ENCODE data around the gene VPS50.

DNA sequence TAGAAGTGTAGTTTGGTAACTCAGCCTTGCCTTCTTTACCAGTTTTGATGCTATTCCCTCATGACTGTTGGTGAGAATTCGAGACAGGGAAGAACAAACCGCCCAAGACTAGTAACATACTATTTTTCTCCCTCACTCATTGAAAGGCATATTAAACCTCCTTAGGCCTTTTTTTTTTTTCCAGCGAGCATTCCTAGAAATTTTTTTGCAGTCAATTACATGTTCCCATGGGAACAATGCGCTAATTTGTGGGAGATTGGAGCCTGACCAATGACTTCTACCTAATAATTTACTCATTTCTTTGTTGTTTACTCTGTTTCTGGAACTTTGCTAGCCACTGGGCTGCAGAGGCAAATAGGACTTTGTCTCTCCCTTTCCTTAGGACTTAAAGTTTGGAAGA, 6.0 kb downstream of the VPS50 start:
- TF ChIP-seq, protein P1, sequence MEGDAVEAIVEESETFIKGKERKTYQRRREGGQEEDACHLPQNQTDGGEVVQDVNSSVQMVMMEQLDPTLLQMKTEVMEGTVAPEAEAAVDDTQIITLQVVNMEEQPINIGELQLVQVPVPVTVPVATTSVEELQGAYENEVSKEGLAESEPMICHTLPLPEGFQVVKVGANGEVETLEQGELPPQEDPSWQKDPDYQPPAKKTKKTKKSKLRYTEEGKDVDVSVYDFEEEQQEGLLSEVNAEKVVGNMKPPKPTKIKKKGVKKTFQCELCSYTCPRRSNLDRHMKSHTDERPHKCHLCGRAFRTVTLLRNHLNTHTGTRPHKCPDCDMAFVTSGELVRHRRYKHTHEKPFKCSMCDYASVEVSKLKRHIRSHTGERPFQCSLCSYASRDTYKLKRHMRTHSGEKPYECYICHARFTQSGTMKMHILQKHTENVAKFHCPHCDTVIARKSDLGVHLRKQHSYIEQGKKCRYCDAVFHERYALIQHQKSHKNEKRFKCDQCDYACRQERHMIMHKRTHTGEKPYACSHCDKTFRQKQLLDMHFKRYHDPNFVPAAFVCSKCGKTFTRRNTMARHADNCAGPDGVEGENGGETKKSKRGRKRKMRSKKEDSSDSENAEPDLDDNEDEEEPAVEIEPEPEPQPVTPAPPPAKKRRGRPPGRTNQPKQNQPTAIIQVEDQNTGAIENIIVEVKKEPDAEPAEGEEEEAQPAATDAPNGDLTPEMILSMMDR (IDR thresholded peaks at IDR 0.05 in 4 of 5, conservative IDR thresholded peaks at IDR 0.05 in 1 of 5): no peak
- TF ChIP-seq POLR2A (IDR thresholded peaks at IDR 0.05): no peak

All from gastrocnemius medialis (tissue), 4 donors.